Activated CD8-positive, alpha-beta memory T cell treated with anti-CD3 and anti-CD28 coated beads, Interleukin-2, amount 50 U/mL, for 1 hour (primary cell): ENCODE measurements around the gene PAGR1.
"Not testable (repeated sequence)": the region's sequence is repeated elsewhere in the genome, so short reads cannot be mapped to it uniquely, and the experiment has no call there.

ENCODE experiments used
- DNase-seq: peaks from one replicate; pipeline ENCODE4 v3.0.0-alpha.2; 2020; ENCODE audit errors: extremely low read depth

PAGR1 gene

GRCh38 chr16:29864205-29864604 lies 48.3 kb downstream of the PAGR1 start:
- no peak for DNase-seq

GRCh38 chr16:29868396-29869009 lies 52.6 kb downstream of the PAGR1 start:
- no peak for DNase-seq

- not testable (repeated sequence) for DNase-seq
Observed at GRCh38 chr16:29869067-29869466, 53.1 kb downstream of the PAGR1 start.
